GM23248 (cell line): Measurements from ENCODE around the gene CCR5. TPM values are rescaled to one million over a fixed set of nuclear protein-coding genes. Genes with fewer than 3 reads are reported as not detected.

ENCODE experiments used
- DNase-seq: peaks from one replicate; pipeline ENCODE4 v3.0.0-alpha.2; 2015
- H2AFZ ChIP-seq: fragments of 200-600 bp; sonication (generic); 2 replicates; pipeline ENCODE4 v1.6.1; 2016; ENCODE audit warnings: antibody characterized with exemption
- H3F3A ChIP-seq: fragments of 200-600 bp; sonication (generic); 2 replicates; pipeline ENCODE4 v1.6.1; 2016; ENCODE audit warnings: mild to moderate bottlenecking, antibody characterized with exemption, mixed run types; ENCODE audit not compliant: insufficient read depth
- H3K27ac ChIP-seq: fragments of 200-600 bp; sonication (generic); 2 replicates; pipeline ENCODE4 v1.5.1; 2016; ENCODE audit warnings: mild to moderate bottlenecking
- H3K27me3 ChIP-seq: fragments of 200-600 bp; sonication (generic); replicated peaks from 2 replicates; pipeline ENCODE4 v1.6.1; 2016; ENCODE audit warnings: mild to moderate bottlenecking; ENCODE audit not compliant: insufficient read depth
- H3K36me3 ChIP-seq: fragments of 200-600 bp; sonication (generic); 2 replicates; pipeline ENCODE4 v1.6.1; 2016; ENCODE audit warnings: low read depth, mild to moderate bottlenecking
- H3K4me1 ChIP-seq: fragments of 200-600 bp; sonication (generic); 2 replicates; pipeline ENCODE4 v1.6.1; 2016; ENCODE audit warnings: mild to moderate bottlenecking; ENCODE audit not compliant: insufficient read depth
- H3K4me2 ChIP-seq: fragments of 200-600 bp; sonication (generic); one replicate; pipeline ENCODE4 v1.6.1; 2016; ENCODE audit warnings: mild to moderate bottlenecking; ENCODE audit not compliant: unreplicated experiment
- H3K4me3 ChIP-seq: fragments of 200-600 bp; sonication (generic); 2 replicates; pipeline ENCODE4 v1.5.1; 2016; ENCODE audit warnings: mild to moderate bottlenecking
- H3K79me2 ChIP-seq: fragments of 200-600 bp; sonication (generic); 2 replicates; pipeline ENCODE4 v1.6.1; 2016; ENCODE audit warnings: mild to moderate bottlenecking; ENCODE audit not compliant: insufficient read depth
- H3K9ac ChIP-seq: fragments of 200-600 bp; sonication (generic); 2 replicates; pipeline ENCODE4 v1.6.1; 2016; ENCODE audit warnings: mild to moderate bottlenecking
- H3K9me2 ChIP-seq: fragments of 200-600 bp; sonication (generic); 2 replicates; pipeline ENCODE4 v1.6.1; 2016; ENCODE audit warnings: mixed run types, mild to moderate bottlenecking, moderate library complexity; ENCODE audit not compliant: insufficient read depth
- H3K9me3 ChIP-seq: fragments of 200-600 bp; sonication (generic); one replicate; pipeline ENCODE4 v1.6.1; 2017; ENCODE audit warnings: low read depth
- H4K20me1 ChIP-seq: fragments of 200-600 bp; sonication (generic); 2 replicates; pipeline ENCODE4 v1.6.0; 2016; ENCODE audit not compliant: insufficient read depth
- EZH2 ChIP-seq: fragments of 200-600 bp; sonication (generic); IDR thresholded peaks from 2 replicates; pipeline ENCODE4 v1.6.1; 2018; ENCODE audit warnings: antibody characterized with exemption, mild to moderate bottlenecking; ENCODE audit not compliant: insufficient read depth, poor library complexity, severe bottlenecking
- EZH2phosphoT487 ChIP-seq: fragments of 200-600 bp; sonication (generic); IDR thresholded peaks from 2 replicates; pipeline ENCODE4 v1.6.1; 2018; ENCODE audit warnings: antibody characterized with exemption, moderate library complexity, mild to moderate bottlenecking, low read depth; ENCODE audit not compliant: insufficient read depth
- WGBS, 2 experiments: methylation state at CpG; one replicate each; pipeline ENCODE4 v1.1.6; 2015 to 2017; ENCODE audit warnings: low lambda C conversion rate in 2 of 2, low coverage in 1 of 2; ENCODE audit errors: missing lambda C conversion rate in 2 of 2; 5-methylcytosine and 5-hydroxymethylcytosine counted together
- in situ Hi-C: fragments of 300-500 bp; cut with MboI; formaldehyde crosslinking; loops from 2 replicates; pipeline ENCODE4 v1.15.0; 2020
- polyA plus RNA-seq: library from polyadenylated mRNA; unstranded; fragments of >200 nt; fragmentation: Nextera tagmentation; extraction: Ambion mirVana; gene quantifications from 2 replicates; pipeline ENCODE4 v1.2.1, GENCODE V29; 2016
- total RNA-seq: library from RNA; depleted of rRNA; stranded (reverse); fragments of >200 nt; shearing (Covaris generic); gene quantifications from 2 replicates; pipeline ENCODE4 v1.2.3, GENCODE V29; 2014

The CCR5 gene
- total and polyA plus RNA-seq, 2 experiments from 2014 or later, result not detected

DNA sequence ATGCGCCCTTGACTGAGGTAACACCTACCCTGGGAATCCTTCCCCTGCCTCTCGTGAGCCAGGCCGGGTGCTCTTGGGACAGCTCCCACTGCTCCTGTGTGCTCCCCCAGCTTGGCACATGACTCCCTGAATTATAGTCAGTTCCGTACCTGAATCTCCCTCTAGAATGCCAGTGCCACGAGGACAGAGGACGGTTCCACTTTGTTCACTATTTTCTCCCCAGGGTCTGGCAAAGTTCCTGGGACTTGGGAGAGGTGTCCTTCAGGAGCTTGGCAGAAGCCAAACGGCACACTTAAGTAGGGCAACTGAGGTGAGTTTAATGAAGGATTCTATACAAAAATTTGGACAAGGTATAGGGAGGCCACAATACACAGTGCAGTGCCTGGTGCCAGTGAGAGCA, 26.4 kb downstream of the CCR5 start:
- H3K9ac ChIP-seq, result no peak overlapping the region
- no peak overlapping the region for H3K4me2 ChIP-seq
- TF ChIP-seq EZH2, result no peak
- TF ChIP-seq EZH2phosphoT487, result no peak
- H3K27me3 ChIP-seq, result peaks cover 30% of the 10 kb centered on the region
- H3F3A ChIP-seq, result peaks cover 17% of the 10 kb centered on the region; the same call in 1 of the 2 replicates
- no peak for DNase-seq
- no peaks in the 10 kb centered on the region for H4K20me1 ChIP-seq
- H3K9me2 ChIP-seq, result no peaks in the 10 kb centered on the region
- no peak overlapping the region for H3K27ac ChIP-seq
- H3K4me3 ChIP-seq, result no peak overlapping the region
- H3K36me3 ChIP-seq, result no peaks in the 10 kb centered on the region
- H3K4me1 ChIP-seq, result peaks cover 14% of the 10 kb centered on the region
- H3K79me2 ChIP-seq, result no peaks in the 10 kb centered on the region
- no peaks in the 10 kb centered on the region for H3K9me3 ChIP-seq
- WGBS, 2 experiments, result 83 to 86% methylated on average over 7 of the region's 7 CpGs
- in situ Hi-C loops, result no loop called here
- H2AFZ ChIP-seq, result no peak overlapping the region

DNA sequence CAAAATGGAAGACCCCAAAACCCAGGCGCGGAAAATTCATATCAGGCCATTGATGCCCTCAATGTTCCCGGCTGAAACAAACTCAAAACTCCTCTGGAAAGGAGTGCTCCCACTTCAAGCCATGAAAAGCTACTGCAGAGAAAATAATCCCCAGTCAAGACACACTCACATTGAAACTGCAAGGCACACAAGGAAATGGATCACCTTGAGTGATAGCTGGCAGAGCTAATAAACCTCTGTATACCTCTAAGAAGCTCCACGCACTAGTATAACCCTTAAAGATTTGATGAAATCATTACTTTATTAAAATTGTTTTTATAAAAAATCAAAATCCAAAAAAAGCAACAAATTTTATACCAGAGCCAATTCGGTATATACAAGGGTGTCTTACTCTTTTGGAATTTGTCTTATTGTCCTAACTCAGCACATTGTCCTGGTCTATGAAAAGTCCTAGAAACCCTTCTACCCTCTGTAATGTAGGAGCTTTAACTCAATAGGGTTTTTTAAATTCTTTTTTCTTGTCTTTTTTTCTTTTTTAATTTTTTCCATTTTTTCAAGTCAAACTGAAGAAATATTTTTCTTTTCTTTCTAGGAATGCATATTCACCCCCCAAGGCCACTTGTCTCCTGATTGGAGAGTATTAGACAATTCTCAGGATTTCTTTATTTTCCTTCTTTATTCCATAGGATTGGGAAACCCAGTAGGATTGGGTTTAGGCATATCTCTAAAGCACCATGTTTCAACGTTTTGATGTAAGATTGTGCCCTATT, 27.6 kb downstream of the CCR5 start:
- H2AFZ ChIP-seq, result no peak overlapping the region
- H3K9ac ChIP-seq, result no peak overlapping the region
- peaks cover 17% of the 10 kb centered on the region; the same call in 1 of the 2 replicates for H3F3A ChIP-seq
- WGBS, 2 experiments, result 85% methylated on average over 6 of the region's 6 CpGs
- H3K27me3 ChIP-seq, result peaks cover 36% of the 10 kb centered on the region
- no peak overlapping the region for H3K4me3 ChIP-seq
- peaks cover 14% of the 10 kb centered on the region for H3K4me1 ChIP-seq
- H3K27ac ChIP-seq, result no peak overlapping the region
- H3K36me3 ChIP-seq, result no peaks in the 10 kb centered on the region
- H3K4me2 ChIP-seq, result no peak overlapping the region
- no peaks in the 10 kb centered on the region for H3K9me3 ChIP-seq
- H4K20me1 ChIP-seq, result no peaks in the 10 kb centered on the region
- in situ Hi-C loops, result no loop called here
- H3K9me2 ChIP-seq, result no peaks in the 10 kb centered on the region
- no peak for DNase-seq
- H3K79me2 ChIP-seq, result no peaks in the 10 kb centered on the region
- no peak for TF ChIP-seq EZH2phosphoT487
- TF ChIP-seq EZH2, result no peak

DNA sequence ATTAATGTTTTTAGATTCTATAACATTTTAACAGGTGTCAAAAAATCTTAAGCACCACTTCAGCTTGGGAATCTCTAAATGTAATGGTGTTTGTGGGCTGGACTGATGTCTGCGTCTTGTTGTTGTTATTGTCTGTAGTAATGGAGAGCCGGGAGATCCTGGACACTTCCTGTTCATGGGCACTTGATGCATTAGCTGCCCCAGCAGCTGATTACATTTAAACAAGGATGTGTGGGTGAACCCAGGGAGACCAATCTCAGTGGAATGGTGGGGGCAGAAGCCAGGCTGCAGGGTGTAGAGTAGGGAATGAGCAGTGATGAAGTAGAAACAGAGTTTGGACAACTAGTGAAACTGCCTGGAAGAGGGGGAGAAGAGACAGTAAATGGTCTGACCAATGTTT, 28.4 kb downstream of the CCR5 start:
- H3K4me2 ChIP-seq, result no peak overlapping the region
- H3K4me3 ChIP-seq, result no peak overlapping the region
- H3K9ac ChIP-seq, result no peak overlapping the region
- H3K79me2 ChIP-seq, result no peaks in the 10 kb centered on the region
- H2AFZ ChIP-seq, result no peak overlapping the region
- H3K36me3 ChIP-seq, result no peaks in the 10 kb centered on the region
- no peak for TF ChIP-seq EZH2
- no peak for TF ChIP-seq EZH2phosphoT487
- 53 to 58% methylated on average over 2 of the region's 2 CpGs for WGBS, 2 experiments
- H3K9me3 ChIP-seq, result no peaks in the 10 kb centered on the region
- in situ Hi-C loops, result no loop called here
- no peak for DNase-seq
- H3K27ac ChIP-seq, result no peak overlapping the region
- no peaks in the 10 kb centered on the region for H4K20me1 ChIP-seq
- no peaks in the 10 kb centered on the region for H3K9me2 ChIP-seq
- H3F3A ChIP-seq, result peaks cover 17% of the 10 kb centered on the region; the same call in 1 of the 2 replicates
- peaks cover 34% of the 10 kb centered on the region for H3K27me3 ChIP-seq
- peaks cover 14% of the 10 kb centered on the region for H3K4me1 ChIP-seq

DNA sequence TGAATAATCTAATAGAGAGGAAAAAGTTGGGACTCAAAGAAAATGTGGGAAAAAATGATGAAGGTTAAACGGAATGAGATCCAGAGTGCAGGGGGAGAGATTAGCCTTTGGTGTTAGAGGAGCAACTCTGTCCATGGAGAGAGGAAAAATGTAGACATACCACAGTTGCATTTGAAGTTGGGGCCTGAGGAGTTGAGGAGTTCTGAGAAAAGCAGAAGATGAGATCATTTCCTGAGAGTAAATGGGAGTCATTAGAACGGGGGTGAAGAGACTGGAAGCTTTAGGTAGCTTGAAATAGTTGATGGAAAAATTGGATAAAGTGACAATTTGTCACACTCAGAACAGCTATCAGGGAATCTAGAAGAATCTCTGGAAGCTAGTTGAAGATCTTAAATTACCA, 28.8 kb downstream of the CCR5 start:
- in situ Hi-C loops, result no loop called here
- Histone ChIP-seq H3K79me2 (no peaks in the 10 kb centered on the region), H4K20me1 (no peaks in the 10 kb centered on the region), H3F3A (peaks cover 17% of the 10 kb centered on the region; the same call in 1 of the 2 replicates), H3K9me3 (no peaks in the 10 kb centered on the region), H3K36me3 (no peaks in the 10 kb centered on the region), H3K27ac (no peak overlapping the region), H3K9ac (no peak overlapping the region), H2AFZ (no peak overlapping the region), H3K4me2 (peak overlapping the region; percentile 20), H3K4me3 (no peak overlapping the region), H3K9me2 (no peaks in the 10 kb centered on the region), H3K27me3 (peaks cover 38% of the 10 kb centered on the region), H3K4me1 (peaks cover 14% of the 10 kb centered on the region)
- WGBS, 2 experiments, result 43 to 44% methylated on average over 2 of the region's 2 CpGs
- TF ChIP-seq EZH2 (no peak), EZH2phosphoT487 (no peak)
- DNase-seq, result peak; percentile 49
